GM18873 (cell line): Measurements from ENCODE around the gene NKD1.
"Not testable (repeated sequence)": the region's sequence is repeated elsewhere in the genome, so short reads cannot be mapped to it uniquely, and the experiment has no call there.

ENCODE experiments used
- ATAC-seq: cut with Tn5 transposase; IDR thresholded peaks from one replicate; pipeline ENCODE4 v1.9.1; 2021; ENCODE audit warnings: mild to moderate bottlenecking, moderate library complexity, moderate number of reproducible peaks; ENCODE audit not compliant: unreplicated experiment, low FRiP score

The NKD1 gene, protein sequence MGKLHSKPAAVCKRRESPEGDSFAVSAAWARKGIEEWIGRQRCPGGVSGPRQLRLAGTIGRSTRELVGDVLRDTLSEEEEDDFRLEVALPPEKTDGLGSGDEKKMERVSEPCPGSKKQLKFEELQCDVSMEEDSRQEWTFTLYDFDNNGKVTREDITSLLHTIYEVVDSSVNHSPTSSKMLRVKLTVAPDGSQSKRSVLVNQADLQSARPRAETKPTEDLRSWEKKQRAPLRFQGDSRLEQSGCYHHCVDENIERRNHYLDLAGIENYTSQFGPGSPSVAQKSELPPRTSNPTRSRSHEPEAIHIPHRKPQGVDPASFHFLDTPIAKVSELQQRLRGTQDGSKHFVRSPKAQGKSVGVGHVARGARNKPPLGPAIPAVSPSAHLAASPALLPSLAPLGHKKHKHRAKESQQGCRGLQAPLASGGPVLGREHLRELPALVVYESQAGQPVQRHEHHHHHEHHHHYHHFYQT

DNA sequence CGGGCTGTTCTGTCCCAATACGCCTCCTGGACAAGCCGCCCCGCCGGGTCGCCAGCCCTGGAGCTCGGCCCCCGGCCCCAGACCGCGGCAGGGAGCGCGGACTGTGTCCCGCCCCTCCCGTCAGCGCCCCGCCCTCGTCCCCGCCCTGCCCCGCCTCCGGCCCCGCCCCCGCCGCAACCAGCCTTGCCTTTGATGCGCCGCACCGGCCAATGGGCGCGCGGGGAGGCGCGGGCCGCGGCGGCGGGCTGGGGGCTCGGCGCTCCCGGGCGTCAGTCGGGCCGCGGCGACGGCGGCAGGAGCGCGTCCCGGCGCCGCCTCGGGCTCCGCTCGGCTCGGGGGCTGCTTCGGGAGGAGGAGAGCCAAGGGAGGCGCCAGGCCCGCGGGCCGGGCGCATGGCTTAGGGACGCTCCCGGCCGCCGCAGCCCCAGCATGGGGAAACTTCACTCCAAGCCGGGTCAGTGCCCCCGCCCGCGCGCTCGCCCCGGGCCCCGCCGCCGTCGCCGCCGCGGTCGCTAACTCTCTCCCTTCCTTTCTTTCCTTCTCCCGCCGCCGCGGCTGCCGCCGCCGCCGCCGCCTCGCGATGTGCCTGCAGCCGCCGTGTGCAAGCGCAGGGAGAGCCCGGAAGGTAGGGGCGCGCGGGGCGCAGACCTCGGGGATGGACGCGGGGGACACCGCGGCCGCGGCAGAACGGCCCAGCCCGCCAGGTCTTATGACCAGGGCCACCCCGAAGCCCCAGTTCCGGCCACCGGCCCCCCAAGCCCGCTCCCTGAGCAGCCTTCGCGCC lies at the start of gene NKD1:
Gene NKD1 (plus strand): TSS at position 272 of the 784 bp plus-strand sequence. CDS start 158 bp downstream, at position 430.
- no peak for ATAC-seq

DNA sequence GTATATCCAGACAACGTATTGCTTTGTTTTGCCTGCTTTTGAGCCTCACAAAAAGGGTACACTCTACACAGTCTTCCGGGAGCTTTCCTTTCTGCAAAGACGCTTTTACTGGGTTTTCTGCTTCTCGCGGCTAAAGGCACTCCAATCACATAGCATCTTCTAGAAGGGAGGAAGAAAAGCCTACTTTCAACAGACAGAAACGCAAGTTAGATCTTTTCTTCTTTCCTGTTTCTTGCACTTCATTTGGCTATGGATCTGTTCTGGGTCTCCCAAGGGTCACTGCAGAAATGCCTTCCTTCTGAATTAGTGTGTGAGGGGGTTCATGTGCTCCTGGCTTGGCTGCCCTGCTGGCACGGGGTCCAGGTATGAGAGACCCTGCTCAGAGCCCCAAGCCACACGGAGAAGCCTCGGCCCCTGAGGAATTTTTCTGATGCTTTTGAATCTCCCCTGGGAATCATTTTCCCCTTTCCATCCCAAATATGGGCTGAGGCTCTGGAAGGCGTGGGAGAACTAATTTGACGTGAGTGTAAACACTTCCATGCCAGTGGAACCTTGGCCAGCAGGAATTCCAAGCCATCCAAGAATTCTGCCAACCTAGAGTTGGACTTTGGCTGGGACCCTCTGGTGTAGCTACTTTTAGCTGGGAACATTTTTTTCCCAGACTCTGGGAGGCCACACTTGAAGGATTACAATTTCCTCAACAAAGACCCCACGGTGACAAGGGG lies 49.6 kb upstream of the NKD1 start:
- ATAC-seq = no peak

DNA sequence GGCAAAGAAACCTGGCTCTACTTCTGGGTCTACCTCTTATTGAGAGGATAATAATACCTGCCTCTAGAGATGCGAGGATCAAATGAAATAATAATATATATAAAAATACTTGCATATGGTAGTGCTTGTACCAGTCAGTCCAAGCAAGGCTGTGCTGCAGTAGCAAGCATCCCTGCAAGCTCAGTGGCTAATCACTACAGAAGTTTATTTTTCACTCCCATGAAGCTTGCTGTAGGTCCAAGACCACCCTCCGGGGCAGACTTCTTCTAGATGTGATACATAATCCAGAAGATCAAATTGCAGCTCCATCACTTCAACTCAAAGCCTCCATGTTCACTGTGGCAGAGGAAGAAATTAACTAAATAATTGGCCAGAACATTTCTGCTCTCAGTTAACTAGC lies 48.9 kb upstream of the NKD1 start:
- ATAC-seq = no peak

DNA sequence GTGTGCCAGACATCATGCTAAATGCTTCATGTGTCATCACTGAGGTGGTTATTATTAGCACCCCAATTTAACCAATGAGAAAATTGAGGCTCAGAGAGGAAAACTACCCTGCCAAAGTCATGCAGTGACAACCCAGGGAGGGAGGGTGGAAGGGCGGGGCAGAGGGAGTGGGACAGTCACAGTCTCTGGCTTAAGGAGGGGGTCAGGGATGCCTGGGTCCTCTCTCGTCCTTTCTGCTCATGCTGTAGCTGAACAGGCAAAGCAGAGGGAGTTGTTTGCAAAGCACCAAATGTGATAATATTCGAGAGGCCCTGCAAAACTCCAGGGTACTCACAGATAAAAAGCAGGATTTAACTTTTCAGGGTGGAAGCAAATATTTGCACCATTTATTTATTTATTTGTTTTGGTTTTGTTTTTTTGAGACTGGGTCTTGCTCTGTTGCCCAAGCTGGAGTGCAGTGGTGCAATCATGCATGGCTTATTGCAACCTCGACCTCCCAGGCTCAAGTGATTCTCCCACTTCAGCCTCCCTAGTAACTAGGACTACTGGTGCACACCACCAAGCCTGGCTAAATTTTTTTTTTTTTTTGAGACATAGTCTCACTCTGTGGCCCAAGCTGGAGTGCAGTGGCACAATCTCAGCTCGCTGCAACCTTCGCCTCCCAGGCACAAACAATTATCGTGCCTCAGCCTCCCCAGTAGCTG lies 47.9 kb upstream of the NKD1 start:
- no peak for ATAC-seq

DNA sequence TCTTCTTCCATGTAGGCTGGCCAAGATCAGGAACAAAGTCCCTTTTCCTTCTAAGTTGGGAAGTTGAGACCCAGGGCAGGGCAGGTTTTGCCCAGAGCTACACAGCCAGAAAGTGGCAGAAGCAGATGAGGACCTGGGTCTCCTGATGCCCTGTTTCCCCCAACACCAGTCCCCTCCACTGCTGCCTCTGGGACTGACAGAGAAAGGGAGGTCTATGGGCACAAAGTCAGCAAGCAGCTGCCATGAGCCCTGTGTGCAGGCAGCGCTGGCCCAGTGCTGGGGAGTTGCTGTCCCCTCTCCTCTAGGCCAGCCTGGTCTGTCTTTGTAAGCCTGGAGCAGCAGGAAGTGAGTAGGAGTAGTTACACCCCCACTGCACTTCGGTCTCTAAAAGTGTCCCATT lies 46.9 kb upstream of the NKD1 start:
- ATAC-seq = no peak

DNA sequence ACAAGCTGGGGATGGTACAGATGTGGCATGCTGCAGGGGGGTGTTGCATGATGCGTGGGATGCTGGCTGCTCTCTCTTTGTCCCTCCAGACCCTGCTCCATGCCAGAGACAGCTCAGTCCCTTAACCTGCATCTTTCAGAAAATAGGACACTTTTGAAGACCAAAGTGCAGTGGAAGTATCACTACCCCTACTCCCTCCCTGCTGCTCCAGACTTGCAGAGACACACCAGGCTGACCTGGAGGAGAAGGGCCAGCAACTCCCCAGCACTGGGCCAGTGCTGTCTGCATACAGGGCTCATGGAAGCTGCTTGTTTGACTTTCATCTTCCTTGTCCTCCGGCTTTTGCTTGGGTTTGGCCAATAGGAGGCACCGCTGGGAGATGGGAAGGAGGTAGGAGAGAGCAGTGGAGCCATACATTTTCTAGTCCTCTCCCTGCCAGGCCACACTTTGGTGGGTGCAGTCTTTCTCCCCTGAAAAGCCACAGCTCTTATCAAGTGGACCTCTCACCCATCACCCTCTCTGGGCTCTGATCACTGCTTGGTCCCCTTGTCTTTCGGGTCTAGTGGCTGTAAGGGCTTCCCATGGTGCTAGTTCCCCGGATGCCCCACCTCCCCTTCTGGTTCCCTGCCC lies 46.1 kb upstream of the NKD1 start:
- ATAC-seq = no peak

DNA sequence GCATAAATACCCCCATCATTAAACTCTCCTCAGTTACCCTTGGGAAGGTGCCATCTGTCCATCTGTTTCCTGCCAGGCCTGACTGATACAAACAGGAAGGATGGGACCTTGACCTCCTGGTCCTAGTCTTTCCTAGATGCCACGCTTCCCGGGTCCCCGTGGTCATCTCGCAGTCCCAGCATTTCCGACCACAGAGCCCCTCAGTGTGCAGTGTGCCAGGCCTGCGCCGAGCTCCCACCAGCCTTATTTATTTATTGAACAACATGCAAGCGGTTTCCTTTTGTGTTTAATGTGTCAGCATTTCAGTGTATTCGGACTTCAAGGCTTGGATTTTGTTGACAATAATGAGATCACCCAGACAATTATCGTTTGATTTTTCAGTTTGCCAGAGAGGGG lies 45.6 kb upstream of the NKD1 start:
- ATAC-seq = no peak

DNA sequence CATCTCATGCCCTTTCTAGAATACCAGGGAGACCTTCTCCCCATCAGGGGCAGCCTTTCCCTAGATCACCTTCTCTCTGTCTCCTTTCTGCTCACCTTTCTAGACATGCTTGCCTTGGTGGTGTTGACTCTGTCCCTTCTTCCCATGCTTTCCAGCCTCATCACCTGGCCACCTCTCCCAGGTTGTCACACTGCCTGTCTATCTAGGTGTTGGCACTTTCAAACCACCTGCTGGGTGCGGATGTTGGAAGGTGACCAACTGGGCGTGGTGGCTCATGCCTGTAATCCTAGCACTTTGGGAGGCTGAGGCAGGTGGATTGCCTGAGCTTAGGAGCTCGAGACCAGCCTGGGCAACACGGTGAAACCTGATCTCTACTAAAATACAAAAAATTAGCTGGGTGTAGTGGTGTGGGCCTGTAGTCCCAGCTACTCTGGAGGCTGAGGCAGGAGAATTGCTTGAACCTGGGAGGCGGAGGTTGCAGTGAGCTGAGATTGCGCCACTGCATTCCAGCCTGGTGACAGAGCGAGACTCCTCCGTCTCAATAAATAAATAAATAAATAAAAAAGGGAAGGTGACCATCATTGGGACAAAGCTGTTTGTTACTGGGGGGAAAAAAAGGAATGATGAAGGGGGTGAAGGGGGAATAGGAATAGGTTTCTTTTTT lies 44.2 kb upstream of the NKD1 start:
- ATAC-seq = not testable (repeated sequence)

DNA sequence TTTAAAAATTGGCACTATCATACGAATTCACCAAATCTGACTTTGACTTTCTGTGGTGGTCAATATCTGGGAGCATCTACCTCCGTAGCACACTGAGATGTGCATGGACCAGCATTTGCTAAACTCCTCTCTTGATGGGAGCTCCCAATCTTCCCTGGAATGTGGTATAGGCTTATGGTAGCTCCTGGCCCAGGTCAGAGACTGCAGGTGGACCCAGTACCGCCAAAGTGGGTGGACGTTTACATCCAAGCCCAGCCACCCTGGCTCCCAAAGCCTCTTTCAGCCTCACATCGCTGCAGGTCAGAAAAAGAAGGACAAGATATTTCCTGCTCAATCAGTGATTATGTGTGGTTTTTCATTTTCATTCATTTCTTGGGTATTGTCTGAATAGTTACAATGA lies 43.1 kb upstream of the NKD1 start:
- no peak for ATAC-seq

DNA sequence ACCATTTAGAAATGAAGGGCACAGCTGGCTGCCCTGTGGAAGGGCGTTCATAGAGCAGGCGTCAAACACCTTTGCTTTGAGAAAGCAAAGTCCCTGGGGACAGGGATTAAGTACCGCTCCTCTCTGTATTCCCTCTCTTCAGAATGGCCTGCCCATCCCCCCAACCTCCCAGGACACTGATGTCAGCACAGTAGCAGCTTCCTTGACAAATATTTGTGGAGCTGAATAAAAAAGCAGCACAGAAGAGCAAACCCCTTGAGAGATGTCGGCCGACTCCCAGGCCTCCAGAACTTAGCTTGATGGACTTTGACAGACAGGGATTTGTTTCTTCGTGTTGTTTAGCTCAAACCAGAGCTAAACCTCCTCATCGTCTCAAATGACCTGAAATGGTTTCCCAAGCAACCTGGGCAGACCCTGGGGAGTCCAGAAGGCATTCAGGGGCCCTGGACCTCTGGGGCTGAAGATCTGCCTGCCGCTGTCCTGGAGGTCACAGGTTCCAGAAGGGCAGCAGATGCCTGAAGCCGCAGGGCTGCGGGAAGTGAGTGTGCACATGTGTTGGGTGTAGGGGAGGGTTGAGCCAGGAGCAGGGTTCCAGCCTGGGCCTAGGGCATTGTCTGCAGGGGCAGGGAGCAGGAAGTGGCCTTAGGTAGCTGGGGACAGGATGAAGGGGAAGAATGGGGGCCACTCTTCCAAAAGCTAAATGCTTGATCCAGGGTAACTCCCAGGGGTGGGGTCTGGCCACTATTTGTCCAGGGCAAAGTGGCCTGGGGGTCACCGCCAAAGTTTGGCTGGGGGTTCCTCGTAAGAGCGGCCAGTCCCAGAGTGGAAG lies 42.3 kb upstream of the NKD1 start:
- no peak for ATAC-seq

DNA sequence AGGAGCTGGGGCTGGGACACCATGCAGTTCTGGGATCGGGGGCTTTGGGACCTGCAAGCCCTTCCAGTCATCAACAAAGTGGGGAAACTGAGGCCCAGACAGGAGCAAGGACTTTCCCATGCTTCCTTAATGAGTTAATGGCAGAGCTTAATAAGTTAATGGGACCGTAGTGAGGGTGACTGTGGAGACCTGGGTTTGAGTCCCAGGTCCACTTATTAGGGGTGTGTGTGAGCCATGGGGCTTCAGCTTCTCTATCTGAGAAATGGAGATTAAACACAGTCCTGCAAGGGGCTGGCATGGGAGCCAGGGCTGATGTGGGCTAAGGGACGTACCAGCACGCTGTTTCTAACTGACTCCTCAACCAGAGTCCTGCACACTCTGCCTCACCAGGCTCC lies 41.7 kb upstream of the NKD1 start:
- no peak for ATAC-seq

DNA sequence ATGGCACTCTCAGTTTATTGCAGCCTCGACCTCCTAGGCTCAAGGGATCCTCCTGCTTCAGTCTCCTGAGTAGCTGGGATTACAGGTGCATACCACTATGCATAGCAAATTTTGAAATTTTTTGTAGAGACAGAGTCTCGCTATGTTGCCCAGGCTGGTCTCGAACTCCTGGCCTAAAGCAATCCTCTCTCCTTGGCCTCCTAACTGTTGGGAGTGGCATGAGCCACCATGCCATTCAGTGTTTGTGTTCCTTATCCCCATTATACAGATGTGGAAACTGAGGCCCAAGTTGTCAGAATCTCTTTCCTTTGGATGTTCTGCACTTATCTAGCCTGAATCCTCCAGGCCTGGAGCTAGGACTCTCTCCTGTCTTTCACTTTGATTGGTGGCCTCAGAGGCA lies 40.8 kb upstream of the NKD1 start:
- ATAC-seq = no peak

DNA sequence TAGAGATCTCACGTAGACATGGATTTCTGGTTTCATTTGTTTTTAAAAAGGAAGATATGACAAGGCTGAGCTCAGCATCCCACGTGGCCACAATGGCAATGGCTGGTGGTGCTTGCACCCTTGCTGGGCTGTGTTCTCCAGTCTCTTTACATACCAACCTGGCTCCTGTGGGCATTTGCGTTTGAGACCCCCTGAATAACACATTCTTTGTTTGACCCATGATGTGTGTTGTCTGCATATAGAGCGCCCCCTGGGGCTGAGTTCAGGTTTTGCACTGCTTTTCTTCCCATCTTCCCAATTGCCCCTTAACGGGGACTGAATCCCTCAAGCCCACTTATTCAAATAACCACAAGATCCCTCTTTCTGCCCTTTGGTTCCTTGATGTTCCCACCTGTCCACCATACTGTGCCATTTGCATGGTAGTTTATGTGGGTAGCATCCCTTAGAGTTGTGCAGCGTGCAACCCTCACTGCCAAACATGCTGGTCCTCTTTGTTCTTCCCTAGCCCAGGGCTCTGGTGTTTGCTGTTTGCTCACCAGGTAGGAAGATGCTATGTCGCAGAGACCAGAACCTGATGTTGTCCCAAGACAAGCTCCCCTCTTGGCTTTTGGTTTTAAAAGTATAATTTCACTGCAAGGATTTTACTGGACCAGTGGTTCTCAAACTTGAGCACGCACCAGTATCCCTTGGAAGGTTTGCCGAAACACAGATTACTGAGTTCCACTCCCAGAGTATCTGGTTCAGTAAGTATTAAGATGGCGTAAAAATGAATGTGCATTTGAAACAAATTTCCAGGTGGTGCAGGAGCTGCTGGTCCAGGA lies 38.5 kb upstream of the NKD1 start:
- no peak for ATAC-seq

DNA sequence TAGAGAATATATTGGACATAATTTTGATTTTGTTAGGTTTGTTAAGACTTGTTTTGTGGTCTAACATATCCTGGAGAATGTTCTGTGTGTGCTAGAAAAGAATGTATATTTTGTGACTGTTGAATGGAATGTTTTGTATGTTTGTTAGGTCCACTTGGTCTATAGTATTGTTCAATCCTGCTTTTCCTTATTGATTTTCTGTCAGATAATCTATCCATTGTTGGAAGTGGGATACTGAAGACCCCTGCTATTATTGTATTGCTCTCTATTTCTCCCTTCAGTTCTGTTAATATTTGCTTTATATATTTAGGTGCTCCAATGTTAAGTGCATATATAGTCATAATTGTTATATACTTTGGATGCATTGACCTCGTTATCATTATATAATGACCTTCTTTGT lies 33.0 kb upstream of the NKD1 start:
- no peak for ATAC-seq

DNA sequence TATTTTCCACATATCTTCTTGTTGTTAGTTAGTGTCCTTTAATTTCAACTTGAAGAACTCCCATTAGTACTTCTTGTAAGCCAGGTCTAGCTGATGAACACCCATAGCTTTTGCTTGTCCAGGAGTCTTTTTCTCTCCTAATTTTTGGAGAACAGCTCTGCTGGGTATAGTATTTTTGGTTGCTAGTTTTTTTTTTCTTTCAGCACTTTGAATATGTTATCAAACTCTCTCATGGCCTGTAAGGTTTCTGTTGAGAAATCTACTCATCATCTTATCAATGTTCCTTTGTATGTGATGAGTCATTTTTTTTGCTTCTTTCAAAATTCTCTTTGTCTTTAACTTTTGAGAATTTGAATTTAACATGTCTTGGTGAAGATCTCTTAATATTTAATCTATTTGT lies 31.8 kb upstream of the NKD1 start:
- no peak for ATAC-seq

DNA sequence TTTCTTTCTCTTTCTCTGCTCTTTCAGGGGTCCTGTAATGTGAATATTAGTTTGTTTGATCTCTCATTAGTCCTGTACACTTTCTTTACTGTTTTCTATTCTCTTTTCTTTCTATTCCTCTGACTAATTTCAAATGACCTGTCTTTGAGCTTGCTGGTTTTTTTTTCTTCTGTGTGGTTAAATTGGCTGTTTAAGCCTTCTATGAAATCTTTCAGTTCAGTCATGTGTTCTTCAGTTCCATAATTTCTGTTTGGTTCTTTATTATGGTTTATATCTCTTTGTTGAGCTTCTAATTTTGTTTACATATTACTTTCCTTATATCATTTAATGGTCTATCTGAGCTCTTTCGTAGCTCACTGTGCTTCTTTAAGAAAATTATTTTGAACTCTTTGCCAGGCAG lies 31.3 kb upstream of the NKD1 start:
- ATAC-seq = no peak

DNA sequence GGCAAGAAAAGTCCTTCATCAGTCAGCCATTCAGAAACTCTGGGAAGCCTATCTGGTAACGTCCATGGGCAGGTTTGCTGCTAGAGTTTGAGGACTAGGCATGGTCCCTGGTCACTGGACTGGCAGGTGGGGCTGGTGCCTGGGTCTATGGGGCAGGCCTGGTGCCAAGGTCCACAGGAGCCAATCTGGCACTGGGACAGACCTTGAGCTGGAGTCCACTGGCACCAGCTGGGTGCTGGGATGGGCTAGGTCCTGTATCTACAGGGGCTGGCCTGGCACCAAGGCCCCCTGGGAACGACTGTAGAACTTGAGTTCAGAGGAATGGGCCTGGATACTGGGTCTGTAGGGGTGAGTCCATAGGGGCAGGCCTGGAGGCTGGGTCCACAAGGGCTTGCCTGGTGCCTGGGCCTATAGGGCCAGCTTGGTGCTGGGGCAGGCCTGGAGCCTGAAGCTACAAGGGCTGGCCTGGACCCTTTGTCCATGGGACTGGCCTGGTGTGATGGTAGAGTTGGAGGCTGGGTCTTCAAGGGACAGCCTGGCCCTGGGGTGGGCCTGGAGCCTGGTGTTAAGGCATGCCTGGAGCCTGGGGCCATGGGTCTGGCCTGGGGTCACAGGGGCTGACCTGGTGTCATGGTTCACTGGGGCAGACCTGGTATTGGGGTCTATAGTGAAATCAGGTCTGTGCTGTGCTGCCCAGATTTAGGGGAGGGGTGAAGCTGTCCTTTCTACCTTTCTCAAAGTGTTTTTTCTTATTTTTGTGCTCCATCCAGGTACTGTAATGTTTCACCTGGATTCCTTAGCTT lies 30.5 kb upstream of the NKD1 start:
- no peak for ATAC-seq
